ENCODE measurements around the gene BOK. TPM values are rescaled to one million over a fixed set of nuclear protein-coding genes. Genes with fewer than 3 reads are reported as not detected.

Gene BOK
- total and polyA plus RNA-seq, 10 of the 15 experiments (the other 5 are each of a cell fraction or from before 2014, with no cell fraction given) = 0.04 to 0.15 (median 0.12) TPM; not detected in 7

- ChIA-PET POLR2A (no interaction called here), CTCF (interaction anchor here (0.8 to 2.0 kb wide), 3 partner anchors 297 to 818 kb away, joined by 3 to 9 read pairs (median 3); no protein-coding TSS in a partner anchor), RAD21 (ENCODE audit: unreplicated experiment) (no interaction called here), SMC1A (ENCODE audit: uncharacterized antibody, unreplicated experiment) (interaction anchor here (1.0 to 1.7 kb wide), 2 partner anchors 10 to 102 kb away, joined by 3 read pairs; no protein-coding TSS in a partner anchor)
- Histone ChIP-seq H3K4me2 (ENCODE audit: control insufficient read depth, insufficient read depth) (no peak overlapping the region), H3K4me1 (ENCODE audit: control insufficient read depth, insufficient read depth, low read length) (no peaks in the 10 kb centered on the region), H3K79me2 (ENCODE audit: control insufficient read depth, insufficient read depth, low read length) (peaks cover 7% of the 10 kb centered on the region), H3K9ac (ENCODE audit: control insufficient read depth, insufficient read depth, low read length) (no peak overlapping the region), H3K4me3 (no peak overlapping the region), H3K9me3 (replicated peaks; ENCODE audit: control insufficient read depth, insufficient read depth, low read length) (no peaks in the 10 kb centered on the region), H3K27me3 (replicated peaks in 1 of 2; ENCODE audit: control insufficient read depth in 2 of 2, insufficient read depth in 2 of 2, low read length in 1 of 2) (no peaks in the 10 kb centered on the region), H3K27ac (ENCODE audit: control insufficient read depth, insufficient read depth) (no peak overlapping the region), H2AFZ (ENCODE audit: control insufficient read depth, low read depth, low read length) (no peak overlapping the region), H4K20me1 (ENCODE audit: control insufficient read depth, insufficient read depth) (no peaks in the 10 kb centered on the region), H3K36me3 (ENCODE audit: control insufficient read depth in 2 of 2, insufficient read depth in 2 of 2, low read length in 1 of 2) (peaks cover 11 to 16% of the 10 kb centered on the region in 2 experiments; a peak in 2 of 4 replicates)
- no TSS peak for BruUV-seq (replicated peaks)
- DNase-seq (ENCODE audit: low read depth, low spot score) = no peak
- TF ChIP-seq IRF4 (IDR thresholded peaks at IDR 0.05; ENCODE audit: low read depth, low read length) (no peak), E4F1 (IDR thresholded peaks at IDR 0.05; ENCODE audit: borderline replicate concordance, partially characterized antibody) (no peak), FOS (IDR thresholded peaks at IDR 0.05; ENCODE audit: borderline replicate concordance, extremely low read depth, insufficient read length) (no peak), DPF2 (IDR thresholded peaks at IDR 0.05) (no peak), SMARCA5 (IDR thresholded peaks at IDR 0.05) (no peak), SRF (IDR thresholded peaks at IDR 0.05; ENCODE audit: low read depth in 2 of 2, low read length in 2 of 2) (no peak), NBN (IDR thresholded peaks at IDR 0.05) (no peak), NRF1 (conservative IDR thresholded peaks at IDR 0.05; ENCODE audit: low read depth, low read length) (no peak), SIX5 (IDR thresholded peaks at IDR 0.05; ENCODE audit: low read depth, low read length, severe bottlenecking) (no peak), JUNB (IDR thresholded peaks at IDR 0.05) (no peak), POU2F2 (IDR thresholded peaks at IDR 0.05; ENCODE audit: borderline replicate concordance, low read depth, low read length) (no peak), GATAD2B (conservative IDR thresholded peaks at IDR 0.05; ENCODE audit: low read depth) (no peak), CREB1 (IDR thresholded peaks at IDR 0.05; ENCODE audit: low read depth) (no peak), BCL3 (IDR thresholded peaks at IDR 0.05; ENCODE audit: borderline replicate concordance, insufficient read depth, low read depth, low read length, poor library complexity, severe bottlenecking) (no peak), GABPA (IDR thresholded peaks at IDR 0.05; ENCODE audit: low read depth) (no peak), HDAC6 (IDR thresholded peaks at IDR 0.05; ENCODE audit: unreplicated experiment) (no peak), PAX5 (IDR thresholded peaks at IDR 0.05; ENCODE audit: borderline replicate concordance, low read depth, low read length) (no peak), SREBF2 (IDR thresholded peaks at IDR 0.05; ENCODE audit: low read length) (no peak), ZNF217 (IDR thresholded peaks at IDR 0.05) (no peak), CTCF (IDR thresholded peaks at IDR 0.05 in 2 of 3, conservative IDR thresholded peaks at IDR 0.05 in 1 of 3; ENCODE audit: control insufficient read depth in 2 of 3, extremely low read depth in 1 of 3, insufficient read depth in 1 of 3, low read depth in 3 of 3, low read length in 3 of 3) (no peak)
- intact Hi-C loops (cut with micrococcal nuclease; ENCODE audit: unreplicated experiment) (no loop called here), in situ Hi-C loops (cut with MboI) (no loop called here)
- no peak for FAIRE-seq
- no peak for ATAC-seq
- WGBS (ENCODE audit: insufficient coverage, insufficient replicate concordance, low lambda C conversion rate, missing lambda C conversion rate) = 67% methylated on average over 10 of the region's 10 CpGs
Observed at GRCh38 chr2:241608881-241609280, 50.3 kb downstream of the BOK start.

Data from GM12878 (cell line).